Glomerular visceral epithelial cell (primary cell): ENCODE measurements around the gene RASA1.
"Not testable (repeated sequence)": the region's sequence is repeated elsewhere in the genome, so short reads cannot be mapped to it uniquely, and the experiment has no call there.

ENCODE experiments used
- DNase-seq: peaks from one replicate; pipeline ENCODE4 v3.0.0-alpha.2; 2016; ENCODE audit errors: extremely low spot score

The RASA1 gene

DNA sequence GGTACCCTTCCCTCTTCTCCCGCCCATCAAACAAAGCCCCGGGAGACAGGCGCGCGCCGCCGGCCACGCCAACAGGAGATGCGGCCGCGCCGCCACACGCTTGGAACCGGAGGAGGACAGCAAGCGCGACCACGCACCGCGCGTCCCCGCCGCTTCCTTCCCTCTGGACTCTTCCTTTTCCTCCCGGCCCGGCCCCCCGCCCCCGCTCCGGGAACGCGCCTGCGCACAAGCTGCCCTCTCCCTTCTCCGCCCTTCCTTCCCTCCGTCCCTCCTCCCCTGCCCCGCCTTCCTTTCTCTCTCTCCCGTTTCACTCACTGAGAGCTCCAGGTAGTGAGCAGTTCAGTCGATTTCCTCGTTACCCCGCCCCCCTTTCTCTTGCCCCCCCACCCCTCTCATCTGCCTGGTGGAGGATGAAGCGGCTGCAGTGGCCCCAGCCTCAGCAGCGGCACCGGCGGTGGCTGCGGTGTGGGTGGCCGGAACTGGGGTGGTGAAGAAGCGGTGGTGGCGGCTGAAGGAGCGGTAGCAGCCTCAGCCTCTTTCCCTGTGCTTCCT, at the start of gene RASA1:
Gene RASA1, plus strand, starts transcription at position 310 of the 552 bp plus-strand sequence. CDS start 569 bp downstream, outside the sequence.
- peak; percentile 99 for DNase-seq

DNA sequence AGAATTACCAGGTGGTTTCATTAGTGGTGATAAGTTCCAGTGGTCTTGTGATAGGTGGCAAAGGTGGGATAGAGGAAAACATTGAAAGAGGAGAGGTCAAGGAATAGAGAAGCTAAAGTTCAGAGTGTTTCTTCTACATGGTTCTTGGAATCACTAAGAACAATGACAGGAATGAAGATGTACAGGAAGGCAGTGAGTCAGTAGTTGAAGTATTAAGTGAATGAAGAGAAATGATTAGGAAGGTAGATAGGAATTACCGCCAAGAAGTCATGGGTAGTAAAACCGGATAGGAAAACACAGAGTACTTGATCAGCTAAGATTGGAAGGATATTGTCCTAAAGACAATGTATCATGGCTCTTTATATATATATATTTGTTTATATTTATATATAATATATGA, 37.9 kb upstream of the RASA1 start:
- no peak for DNase-seq

GRCh38 chr5:87231037-87231808, 36.5 kb upstream of the RASA1 start:
- DNase-seq: peak; percentile 6

DNA sequence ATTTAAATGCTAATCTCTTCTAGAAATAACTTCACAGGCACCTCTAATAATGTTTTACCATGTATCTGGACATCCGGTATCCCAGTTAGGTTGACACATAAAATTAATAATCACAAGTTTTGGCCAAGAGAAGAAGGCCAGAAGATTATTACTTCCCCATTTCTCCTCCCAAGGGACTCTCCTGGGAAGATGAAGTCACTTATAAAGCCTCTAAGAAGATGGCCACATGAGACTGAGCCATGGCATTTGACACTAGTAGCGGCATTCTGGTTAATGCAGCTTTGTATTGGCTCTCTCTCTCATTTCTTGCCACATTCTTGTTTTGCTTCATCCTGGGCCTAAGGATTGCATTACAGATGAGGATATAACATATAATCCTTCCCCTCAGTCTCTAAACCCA, 34.5 kb upstream of the RASA1 start:
- no peak for DNase-seq

DNA sequence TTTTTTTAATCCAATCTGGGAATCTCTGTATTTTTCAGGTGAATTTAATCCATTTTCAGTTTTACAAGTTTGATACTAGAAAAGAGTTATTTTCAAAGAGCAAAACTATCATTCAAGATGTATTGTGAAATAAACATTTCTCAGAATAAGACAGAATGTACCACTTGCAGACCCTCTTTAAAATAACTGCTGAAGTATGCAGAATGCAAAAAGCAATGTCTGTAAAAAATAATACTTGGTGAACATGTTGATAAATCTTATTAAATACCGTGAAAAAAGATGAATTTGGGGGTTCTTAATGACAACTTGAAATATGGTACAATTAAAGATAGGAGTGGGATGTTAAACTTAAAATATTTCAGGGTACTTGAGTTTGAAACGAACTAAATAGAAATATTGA, 26.1 kb upstream of the RASA1 start:
- no peak for DNase-seq

DNA sequence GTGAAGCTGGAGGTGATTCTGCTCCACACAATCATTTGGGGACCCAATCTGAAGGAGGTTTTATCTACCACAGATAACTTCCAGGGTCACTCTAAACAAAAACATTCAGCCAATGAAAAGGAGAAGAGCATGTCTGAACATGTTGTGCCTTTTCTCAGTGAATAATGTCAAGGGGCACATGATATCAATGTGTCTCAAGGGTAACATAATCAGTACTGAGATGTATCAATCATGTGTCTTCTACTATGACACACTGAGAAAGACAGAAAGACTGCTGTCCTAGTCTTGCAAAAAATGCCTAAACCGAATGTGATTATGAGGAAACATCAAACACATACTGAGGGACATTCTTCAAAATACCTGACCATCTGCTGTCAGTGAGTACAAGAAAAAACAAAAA, 25.4 kb upstream of the RASA1 start:
- no peak for DNase-seq

- DNase-seq: peak; percentile 60
These were observed 24.4 kb upstream of the RASA1 start for GRCh38 chr5:87243161-87243844.

DNA sequence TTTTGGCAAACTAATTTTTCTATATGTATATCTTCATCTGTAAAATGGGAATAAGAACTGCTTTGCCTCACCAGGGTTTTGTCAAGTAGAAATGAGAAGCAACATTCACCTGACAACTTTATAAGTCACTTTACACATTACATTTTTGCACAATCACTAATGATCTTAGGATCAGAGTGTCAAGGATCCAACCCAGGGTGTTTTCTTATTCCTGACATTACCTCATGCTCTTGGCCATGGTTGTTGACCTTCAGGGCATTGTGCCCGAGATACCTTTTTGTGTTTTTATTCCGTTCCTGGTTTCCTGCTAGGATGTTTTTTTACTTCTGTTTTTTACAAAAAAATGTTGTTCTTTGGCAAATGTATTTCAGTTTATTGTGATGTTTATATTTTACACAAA, 22.2 kb upstream of the RASA1 start:
- DNase-seq: no peak

- no peak for DNase-seq
These were observed 21.6 kb upstream of the RASA1 start for GRCh38 chr5:87246061-87246460.

DNA sequence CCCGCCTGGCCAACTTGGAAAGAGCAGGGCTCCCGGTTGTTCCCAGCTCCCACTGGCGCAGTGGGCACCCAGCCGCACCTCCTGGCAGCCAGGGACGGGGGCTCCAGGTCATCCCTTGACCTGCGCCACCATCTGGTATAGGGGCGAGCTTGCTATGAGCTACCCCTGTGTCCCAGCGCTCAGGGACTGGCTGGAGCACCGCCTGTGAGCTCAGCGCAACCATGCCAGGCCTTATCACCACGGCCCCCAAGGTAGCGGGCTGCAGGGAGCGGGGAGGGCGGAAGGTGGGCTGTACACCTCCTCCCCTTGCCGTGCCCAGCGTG, 15.4 kb upstream of the RASA1 start:
- DNase-seq: no peak

DNA sequence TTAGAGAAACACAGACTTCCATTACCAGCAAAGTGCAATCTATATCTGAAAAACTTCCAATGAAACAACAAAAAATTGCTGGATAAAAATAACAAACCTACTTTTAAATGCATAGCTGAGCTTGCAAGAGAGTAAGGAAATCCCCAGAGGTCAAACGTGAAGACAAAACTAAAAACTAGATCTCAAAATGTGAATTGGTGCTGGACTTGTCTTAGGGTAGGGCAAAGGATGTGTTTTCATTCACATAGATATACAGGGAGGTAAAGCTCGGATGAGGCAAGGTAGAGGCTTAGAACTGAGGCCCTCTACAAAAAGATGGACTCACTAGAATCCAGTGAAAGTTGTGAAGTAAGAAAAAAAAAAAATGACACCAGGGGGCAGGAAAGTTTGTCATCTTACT, 13.6 kb upstream of the RASA1 start:
- DNase-seq: no peak

GRCh38 chr5:87258507-87258906, 9.2 kb upstream of the RASA1 start:
- DNase-seq: no peak

DNA sequence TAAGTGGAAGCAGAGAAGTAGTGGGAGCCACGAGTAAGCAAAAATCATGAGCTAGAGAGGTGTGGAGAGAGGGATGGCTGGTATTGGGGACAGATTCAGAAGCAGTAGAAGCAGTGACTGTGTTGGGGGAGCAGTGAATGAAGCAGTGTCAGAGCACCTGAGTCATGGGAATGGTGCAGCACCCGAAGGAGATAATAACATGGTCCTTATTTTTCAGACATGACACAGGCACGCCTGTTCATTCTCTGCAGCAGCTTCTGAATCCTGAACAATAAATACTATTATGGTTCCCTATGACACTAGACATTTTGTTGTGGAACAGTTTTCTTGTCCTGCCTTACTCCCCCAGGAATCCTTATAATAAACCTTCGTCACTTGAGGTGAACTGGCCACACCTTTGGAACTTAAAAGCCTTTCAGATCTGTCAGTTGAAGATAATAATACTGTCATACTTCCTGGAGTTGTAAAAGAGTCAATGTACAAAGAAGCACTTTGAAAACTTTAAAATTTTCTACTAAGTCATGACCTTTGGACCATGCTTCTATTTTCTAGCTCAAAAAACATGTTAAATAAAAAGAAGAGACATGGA, 7.0 kb upstream of the RASA1 start:
- DNase-seq: no peak

DNA sequence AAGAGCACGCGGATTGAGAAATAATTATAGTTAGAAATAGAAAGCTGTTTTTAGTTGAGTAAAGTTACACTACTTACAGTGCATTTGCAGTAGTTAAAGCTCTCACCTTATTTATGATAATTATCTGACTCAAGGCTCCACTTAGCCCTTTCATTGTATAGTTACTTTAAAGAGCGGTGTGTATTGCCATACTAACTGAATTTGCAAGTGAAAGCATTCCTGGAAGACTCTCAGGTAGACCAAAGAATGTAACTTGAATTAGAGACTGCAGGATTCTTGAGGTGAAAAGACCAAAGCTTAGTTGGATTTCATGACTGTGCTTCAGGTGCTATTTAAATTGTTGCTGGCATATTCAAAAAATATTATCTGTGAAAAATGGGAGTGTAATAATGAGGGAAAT, 4.2 kb upstream of the RASA1 start:
- no peak for DNase-seq

DNA sequence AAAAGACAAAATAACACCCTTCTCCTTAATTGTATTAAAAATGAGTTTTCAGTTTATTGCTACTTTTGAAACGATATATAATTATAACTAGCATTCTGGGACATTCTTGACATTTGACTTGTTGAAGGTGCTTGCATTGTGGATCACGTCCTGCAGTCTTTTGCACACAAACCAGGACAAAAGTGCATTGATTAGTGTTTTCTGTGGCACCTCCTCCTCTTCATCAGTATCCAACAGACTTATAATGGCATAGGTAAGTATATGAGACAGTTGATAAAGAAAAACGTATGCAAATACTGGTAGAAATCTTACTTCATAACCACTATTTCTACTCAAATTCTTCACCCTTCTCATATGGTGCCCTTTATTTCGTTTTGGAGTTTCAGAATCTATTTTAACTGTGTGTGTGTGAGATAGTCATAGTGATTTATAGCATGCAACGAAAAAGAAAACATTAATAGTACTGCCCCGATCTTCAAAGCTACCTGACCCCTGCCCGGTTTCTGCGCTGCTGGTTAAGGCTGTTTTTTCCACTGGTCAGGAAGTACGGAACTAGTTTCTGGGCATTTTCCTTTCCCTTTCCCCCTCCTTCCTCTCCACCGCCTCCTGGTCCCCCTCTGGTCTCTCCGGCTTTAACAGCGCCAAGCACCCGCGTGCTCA, 639 bp upstream of the RASA1 start:
- DNase-seq: no peak

DNA sequence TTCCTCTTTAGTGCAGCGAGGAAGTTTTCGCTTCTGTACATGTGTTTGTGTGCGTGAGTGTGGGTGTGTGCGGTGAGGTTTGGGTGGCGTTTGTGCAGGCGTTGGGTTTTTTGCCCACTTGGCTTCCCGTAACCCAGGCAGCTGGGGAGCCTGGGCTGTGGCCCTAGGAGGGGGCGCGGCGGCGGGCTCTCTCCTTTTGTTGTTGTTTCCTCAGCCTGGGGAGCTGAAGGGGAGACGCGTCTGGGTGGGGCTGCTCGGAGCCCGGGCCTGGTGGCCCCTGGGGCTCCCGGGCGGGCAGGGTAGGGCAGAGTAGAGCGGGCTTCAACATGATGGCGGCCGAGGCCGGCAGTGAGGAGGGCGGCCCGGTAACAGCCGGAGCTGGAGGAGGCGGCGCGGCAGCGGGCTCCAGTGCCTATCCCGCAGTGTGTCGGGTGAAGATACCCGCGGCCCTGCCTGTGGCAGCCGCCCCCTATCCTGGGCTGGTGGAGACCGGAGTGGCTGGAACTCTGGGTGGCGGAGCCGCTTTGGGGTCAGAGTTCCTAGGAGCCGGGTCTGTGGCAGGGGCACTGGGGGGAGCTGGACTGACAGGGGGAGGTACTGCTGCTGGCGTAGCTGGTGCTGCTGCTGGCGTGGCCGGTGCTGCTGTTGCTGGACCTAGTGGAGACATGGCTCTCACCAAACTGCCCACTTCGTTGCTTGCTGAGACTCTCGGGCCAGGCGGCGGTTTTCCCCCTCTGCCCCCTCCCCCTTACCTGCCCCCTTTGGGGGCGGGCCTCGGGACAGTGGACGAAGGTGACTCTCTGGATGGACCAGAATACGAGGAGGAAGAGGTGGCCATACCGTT, 665 bp downstream of the RASA1 start:
- peak; percentile 79 for DNase-seq

- peak; percentile 25 for DNase-seq
These were observed 1.3 kb downstream of the RASA1 start for GRCh38 chr5:87268970-87269377.

GRCh38 chr5:87270888-87271287, 3.2 kb downstream of the RASA1 start:
- DNase-seq: not testable (repeated sequence)

GRCh38 chr5:87276655-87277054, 9.0 kb downstream of the RASA1 start:
- no peak for DNase-seq

GRCh38 chr5:87277279-87277835, 9.7 kb downstream of the RASA1 start:
- no peak for DNase-seq

DNA sequence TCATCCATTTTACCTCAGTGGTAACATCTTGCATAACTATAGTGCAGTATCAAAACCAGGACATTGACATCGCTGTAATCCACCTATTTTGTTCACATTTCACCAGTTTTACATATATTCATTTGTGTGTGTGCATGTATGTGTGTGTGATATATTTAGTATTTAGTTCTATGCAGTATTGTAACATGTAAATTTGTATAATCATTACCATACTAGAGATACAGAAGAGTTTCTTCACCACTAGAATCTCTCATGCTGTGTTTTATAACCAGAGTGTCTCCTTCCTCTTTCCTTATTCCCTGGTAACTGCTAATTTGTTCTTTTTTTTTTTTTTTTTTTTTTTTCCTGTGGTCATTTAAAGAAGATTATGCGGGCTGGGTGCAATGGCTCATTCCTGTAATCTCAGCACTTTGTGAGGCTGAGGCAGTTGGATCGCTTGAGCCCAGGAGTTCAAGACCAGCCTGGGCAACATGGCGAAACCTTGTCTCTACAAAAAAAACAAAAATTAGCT, 11.0 kb downstream of the RASA1 start:
- DNase-seq: no peak
